HG03108 (cell line): ENCODE results near the gene RASAL3.
"Not testable (repeated sequence)": the region's sequence is repeated elsewhere in the genome, so short reads cannot be mapped to it uniquely, and the experiment has no call there.

Experiments
- ATAC-seq: cut with Tn5 transposase; IDR thresholded peaks from one replicate; pipeline ENCODE4 v1.9.1; 2021; ENCODE audit warnings: moderate library complexity; ENCODE audit not compliant: unreplicated experiment

RASAL3 gene

GRCh38 chr19:15464394-15465385, at the start of gene RASAL3:
RASAL3 (minus strand) TSS chr19:15464544; CDS start chr19:15464358, 186 bp downstream.
- peak; percentile 40 for ATAC-seq

GRCh38 chr19:15511671-15512424, 47.5 kb upstream of the RASAL3 start:
- no peak for ATAC-seq

- ATAC-seq: no peak
These were observed 43.8 kb upstream of the RASAL3 start, which contains the start of gene CYP4F22 for GRCh38 chr19:15508035-15508710. CYP4F22 (plus strand) TSS chr19:15508525; CDS start chr19:15525337, 16,812 bp downstream.

DNA sequence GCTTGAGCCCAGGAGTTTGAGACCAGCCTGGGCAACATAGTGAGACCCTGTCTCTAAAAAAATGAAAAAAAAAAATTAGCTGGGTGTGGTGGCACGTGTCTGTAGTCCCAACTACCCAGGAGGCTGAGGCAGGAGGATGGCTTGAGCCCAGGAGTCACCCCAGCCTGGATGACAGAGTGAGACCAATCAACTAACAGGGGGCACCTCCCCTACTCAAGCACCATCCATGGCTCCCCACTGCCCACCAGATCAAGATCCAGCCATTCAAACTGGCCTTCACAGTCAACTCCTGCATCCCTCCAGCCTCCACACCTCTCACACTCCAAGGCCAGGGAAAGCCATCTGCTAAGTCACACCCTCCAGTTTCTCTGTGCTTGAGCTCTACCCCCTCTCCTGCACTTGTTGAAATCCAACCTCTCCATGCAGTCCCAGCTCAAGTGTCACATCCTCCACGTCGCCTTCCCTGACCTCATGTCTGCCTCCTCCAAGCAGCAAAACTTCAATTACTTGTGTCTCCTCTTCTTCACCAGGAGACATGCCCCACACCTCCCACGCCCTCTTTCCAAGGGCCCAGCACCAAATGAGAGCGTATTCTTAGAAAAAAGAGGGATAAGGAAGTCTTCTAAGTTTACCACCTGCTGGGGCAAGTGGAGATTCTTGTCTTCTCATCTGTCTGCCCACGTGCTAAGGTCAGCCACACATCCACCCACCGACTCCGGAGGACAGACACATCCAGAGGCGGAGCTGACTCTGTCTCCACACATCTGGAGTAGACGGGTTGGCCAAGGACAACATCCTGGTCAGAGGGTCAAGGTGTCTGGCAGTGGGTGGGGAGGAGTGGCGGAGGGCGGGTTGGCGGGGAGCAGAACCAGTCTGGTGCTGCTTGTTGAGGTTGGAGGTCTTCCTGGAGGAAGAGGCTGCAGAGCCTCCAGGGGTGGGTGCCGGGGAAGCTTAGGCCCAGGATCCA, 43.0 kb upstream of the RASAL3 start:
- ATAC-seq: no peak

DNA sequence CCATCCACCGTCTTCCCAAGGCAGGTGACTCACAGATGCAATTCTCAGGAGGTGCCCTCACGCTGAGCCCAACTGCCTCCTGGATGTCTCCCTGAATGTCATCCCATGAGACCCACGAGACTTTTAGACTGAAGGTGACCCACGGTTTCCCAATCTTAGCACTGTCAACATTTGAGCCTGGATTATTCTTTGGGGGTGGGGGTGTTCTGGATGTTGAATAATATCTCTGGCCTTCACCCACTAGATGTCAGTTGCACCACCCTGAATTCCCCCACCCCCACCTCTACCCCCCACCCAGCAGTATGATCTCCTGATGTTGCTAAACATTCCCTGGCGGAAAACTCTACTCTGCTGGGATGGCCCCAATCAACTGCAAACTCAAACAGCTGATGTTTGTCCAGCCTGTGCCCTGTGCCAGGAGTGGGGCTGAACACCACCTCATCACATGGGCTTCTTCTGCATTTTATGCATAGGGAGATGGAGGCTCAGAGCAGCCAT, 41.8 kb upstream of the RASAL3 start:
- no peak for ATAC-seq

DNA sequence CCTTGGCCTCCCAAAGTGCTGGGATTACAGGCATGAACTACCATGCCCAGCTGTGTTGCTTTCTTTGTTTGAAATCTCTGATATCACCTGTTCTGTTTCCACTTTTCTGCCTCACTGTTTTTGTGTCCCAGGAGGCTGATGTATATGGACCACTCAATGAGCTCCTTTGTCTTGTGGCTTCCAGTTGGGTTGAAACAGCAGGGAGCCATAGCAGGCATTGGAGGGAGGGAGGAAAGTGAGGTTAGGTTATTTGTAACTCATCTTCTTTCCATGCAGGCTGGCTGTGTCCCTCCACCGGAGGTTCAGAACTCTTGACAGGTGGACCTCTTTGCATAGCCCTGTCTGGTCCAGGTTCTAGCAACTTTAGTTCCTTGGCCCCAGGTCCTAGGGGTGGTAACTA, 37.9 kb upstream of the RASAL3 start:
- ATAC-seq: no peak

DNA sequence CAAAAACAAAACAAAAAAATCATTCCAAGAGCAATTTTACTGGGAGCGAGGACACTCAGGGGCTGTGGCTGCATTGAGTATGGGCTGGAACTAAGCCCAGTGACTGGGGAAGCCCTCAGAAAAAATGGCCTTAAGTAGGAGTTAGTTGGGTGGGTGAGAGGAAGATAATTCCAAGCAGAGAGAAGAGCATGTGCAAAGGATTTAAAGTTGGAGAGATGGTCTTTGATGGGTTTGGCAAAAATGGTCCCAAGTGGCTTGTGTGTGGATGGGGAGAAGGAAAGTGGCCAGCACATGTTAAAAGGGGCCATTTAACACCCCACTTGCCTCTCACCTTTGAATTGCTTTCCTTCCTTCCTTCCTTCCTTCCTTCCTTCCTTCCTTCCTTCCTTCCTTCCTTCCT, 37.3 kb upstream of the RASAL3 start:
- ATAC-seq: no peak

DNA sequence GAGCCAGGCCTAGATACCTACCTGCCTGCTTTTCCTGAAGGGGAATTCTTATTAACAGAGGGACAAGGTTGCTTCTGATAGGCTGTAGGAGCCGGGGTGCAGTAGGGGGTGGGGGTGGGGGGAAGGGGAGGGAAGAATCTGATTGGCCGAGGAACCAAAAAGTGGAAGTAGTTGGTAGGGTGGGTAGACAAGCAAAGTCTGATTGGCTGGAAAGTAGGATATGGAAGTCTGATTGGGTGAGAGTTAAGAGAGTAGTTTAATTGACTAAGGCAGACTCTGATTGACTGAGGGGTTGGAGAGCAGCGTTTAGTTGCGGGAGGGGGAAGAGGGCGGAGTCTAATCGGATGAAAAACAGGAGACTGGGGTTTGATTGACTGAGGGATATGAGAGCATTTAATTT, 34.6 kb upstream of the RASAL3 start:
- ATAC-seq: no peak

- ATAC-seq: no peak
These were observed 34.0 kb upstream of the RASAL3 start for GRCh38 chr19:15498156-15498858.

GRCh38 chr19:15495151-15495550, 30.8 kb upstream of the RASAL3 start:
- no peak for ATAC-seq

- ATAC-seq: no peak
These were observed 24.3 kb upstream of the RASAL3 start for GRCh38 chr19:15488489-15489226.

DNA sequence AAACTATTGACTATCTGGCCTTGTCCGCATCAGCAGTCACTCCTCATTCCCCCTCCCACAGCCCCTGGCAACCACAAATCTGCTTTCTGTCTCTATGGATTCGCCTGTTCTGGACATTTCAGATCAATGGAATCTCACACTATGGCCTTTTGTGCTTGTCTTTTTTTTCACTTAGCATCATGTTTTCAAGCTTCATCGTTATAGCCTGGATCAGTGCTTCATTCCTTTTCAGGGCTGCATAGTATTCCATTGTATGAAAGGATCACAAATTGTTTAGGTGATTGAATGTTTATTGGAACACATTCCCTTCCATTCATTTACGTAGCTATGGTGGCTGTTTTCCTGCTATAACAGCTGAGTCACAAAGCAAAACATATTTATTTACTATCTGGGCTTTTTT, 22.7 kb upstream of the RASAL3 start:
- ATAC-seq: no peak

GRCh38 chr19:15485768-15486167, 21.4 kb upstream of the RASAL3 start:
- not testable (repeated sequence) for ATAC-seq

DNA sequence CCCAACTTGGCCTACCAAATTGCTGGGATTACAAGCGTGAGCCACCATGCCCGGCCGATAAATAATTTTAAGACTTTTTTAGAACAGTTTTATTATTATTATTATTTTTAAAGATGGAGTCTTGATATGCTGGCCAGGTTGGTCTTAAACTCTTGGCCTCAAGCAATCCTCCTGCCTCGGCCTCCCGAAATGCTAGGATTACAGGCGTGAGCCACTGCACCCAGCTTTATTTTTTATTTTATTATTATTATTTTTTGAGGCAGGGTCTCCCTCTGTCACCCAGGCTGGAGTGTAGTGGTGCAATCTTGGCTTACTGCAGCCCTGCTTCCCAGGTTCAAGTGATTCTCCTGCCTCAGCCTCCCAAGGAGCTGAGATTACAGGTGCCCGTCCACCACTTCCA, 16.7 kb upstream of the RASAL3 start:
- not testable (repeated sequence) for ATAC-seq

DNA sequence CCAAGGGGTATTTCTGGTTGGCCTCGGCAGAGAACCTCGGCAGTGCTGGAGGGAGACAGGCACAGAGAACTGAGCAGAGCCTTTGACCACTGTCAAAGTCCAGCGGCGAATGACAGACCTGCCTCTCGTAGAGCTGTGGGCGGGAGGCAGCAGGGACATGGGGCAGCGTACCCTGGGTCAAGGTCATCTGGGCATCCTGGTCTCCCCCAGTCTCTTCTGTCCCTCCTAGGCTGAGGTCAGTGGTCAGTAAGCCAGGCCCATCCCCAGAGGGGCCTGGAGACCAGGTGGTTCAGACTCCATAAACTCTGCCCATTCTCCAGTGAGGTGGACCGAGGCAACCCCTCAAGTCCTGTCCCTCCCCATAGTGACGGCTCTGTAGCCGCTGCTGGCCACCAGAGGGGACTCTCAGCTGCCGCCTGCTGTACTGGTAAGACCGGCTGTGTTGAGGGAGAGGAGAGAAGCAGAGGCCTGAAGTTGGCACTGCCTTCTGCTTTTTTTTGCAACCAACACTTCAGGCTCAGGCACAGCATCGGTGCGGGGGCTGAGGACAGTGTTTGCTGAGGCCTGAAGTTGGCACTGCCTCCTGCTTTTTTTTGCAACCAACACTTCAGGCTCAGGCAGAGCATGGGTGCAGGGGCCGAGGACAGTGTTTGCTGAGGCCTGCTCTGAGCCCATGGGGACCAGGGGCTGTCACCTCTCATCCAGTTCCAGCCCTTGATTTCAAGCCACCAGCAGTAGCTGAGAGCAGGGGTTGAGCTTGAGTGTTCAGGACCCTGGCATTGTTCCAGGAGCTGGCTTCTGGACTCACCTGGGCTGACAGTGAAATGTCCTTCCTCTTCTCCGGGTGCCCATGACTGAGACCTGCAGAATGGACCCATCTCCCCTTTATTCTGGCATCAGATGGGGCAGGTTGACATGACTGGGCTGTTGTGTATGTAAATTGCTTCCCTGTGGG, 15.3 kb upstream of the RASAL3 start, which contains the start of gene PGLYRP2:
PGLYRP2 (minus strand) TSS at position 111 of the 955 bp plus-strand sequence. CDS start 130 bp downstream, outside the sequence.
- ATAC-seq: no peak

GRCh38 chr19:15476325-15476724, 12.0 kb upstream of the RASAL3 start:
- no peak for ATAC-seq

- ATAC-seq: no peak
These were observed 11.3 kb upstream of the RASAL3 start for GRCh38 chr19:15475611-15476010.
